Mesenchymal stem cell (in vitro differentiated cells and primary cell): Measurements from ENCODE around the gene HIRA.

Experiments used
- DNase-seq: peaks from one replicate; pipeline ENCODE4 v3.0.0-alpha.2; 2013
- H2AFZ ChIP-seq: one replicate; pipeline ENCODE4 v1.6.1; 2013; ENCODE audit warnings: low read depth, mild to moderate bottlenecking, control low read depth, inconsistent platforms, low read length, moderate library complexity
- H2AK5ac ChIP-seq: 2 replicates; pipeline ENCODE4 v1.6.1; 2013; ENCODE audit warnings: low read length, moderate library complexity, mild to moderate bottlenecking, inconsistent platforms; ENCODE audit not compliant: severe bottlenecking
- H2BK120ac ChIP-seq: one replicate; pipeline ENCODE4 v1.6.1; 2013; ENCODE audit warnings: low read depth, mild to moderate bottlenecking, inconsistent platforms, low read length, moderate library complexity
- H2BK12ac ChIP-seq, 2 experiments: one replicate each; pipeline ENCODE4 v1.6.1; 2013; ENCODE audit warnings: inconsistent platforms in 2 of 2, low read length in 2 of 2, mild to moderate bottlenecking in 2 of 2, moderate library complexity in 2 of 2, control low read depth in 1 of 2
- H2BK15ac ChIP-seq: one replicate; pipeline ENCODE4 v1.6.1; 2013; ENCODE audit warnings: mild to moderate bottlenecking, low read depth, inconsistent platforms; ENCODE audit not compliant: poor library complexity, severe bottlenecking
- H2BK5ac ChIP-seq: 2 replicates; pipeline ENCODE4 v1.6.1; 2013; ENCODE audit warnings: low read depth, mild to moderate bottlenecking, low read length, control low read depth, inconsistent platforms; ENCODE audit not compliant: poor library complexity, severe bottlenecking
- H3K14ac ChIP-seq, 2 experiments: one replicate each; pipeline ENCODE4 v1.6.1; 2013; ENCODE audit warnings: inconsistent platforms in 2 of 2, low read length in 2 of 2, control low read depth in 1 of 2, mild to moderate bottlenecking in 1 of 2, moderate library complexity in 1 of 2
- H3K18ac ChIP-seq, 2 experiments: one replicate each; pipeline ENCODE4 v1.6.1; 2013; ENCODE audit warnings: inconsistent platforms in 2 of 2, low read length in 2 of 2, control low read depth in 1 of 2, low read depth in 1 of 2, mild to moderate bottlenecking in 1 of 2
- H3K23ac ChIP-seq, 2 experiments: one replicate each; pipeline ENCODE4 v1.6.1; 2013; ENCODE audit warnings: inconsistent platforms in 2 of 2, low read length in 2 of 2, mild to moderate bottlenecking in 2 of 2, moderate library complexity in 2 of 2, control low read depth in 1 of 2
- H3K27ac ChIP-seq: 2 replicates; pipeline ENCODE4 v1.5.1; 2013; ENCODE audit warnings: mild to moderate bottlenecking, moderate library complexity, low read length, control low read depth, inconsistent platforms; ENCODE audit not compliant: poor library complexity, severe bottlenecking
- H3K27me3 ChIP-seq, 2 experiments: 2 replicates each; pipeline versions ENCODE4 v1.6.1 to v1.7.0; 2013; ENCODE audit warnings: low read length in 2 of 2, mild to moderate bottlenecking in 2 of 2, moderate library complexity in 2 of 2, control low read depth in 1 of 2, inconsistent platforms in 1 of 2; ENCODE audit not compliant: control insufficient read depth in 1 of 2, insufficient read depth in 1 of 2
- H3K36me3 ChIP-seq, 2 experiments: 2 replicates each; pipeline versions ENCODE4 v1.6.1 to v1.7.0; 2013; ENCODE audit warnings: low read length in 2 of 2, control low read depth in 1 of 2, inconsistent platforms in 1 of 2, low read depth in 1 of 2, mild to moderate bottlenecking in 1 of 2; ENCODE audit not compliant: insufficient read depth in 2 of 2, control insufficient read depth in 1 of 2
- H3K4ac ChIP-seq, 2 experiments: one replicate each; pipeline ENCODE4 v1.6.1; 2013; ENCODE audit warnings: inconsistent platforms in 2 of 2, low read length in 2 of 2, mild to moderate bottlenecking in 2 of 2, moderate library complexity in 2 of 2, control low read depth in 1 of 2, low read depth in 1 of 2
- H3K4me1 ChIP-seq: 2 replicates; pipeline ENCODE4 v1.6.1; 2013; ENCODE audit warnings: low read depth, low read length, control low read depth; ENCODE audit not compliant: control insufficient read depth, insufficient read depth
- H3K4me2 ChIP-seq: 2 replicates; pipeline ENCODE4 v1.6.1; 2013; ENCODE audit warnings: low read length, mild to moderate bottlenecking, inconsistent platforms; ENCODE audit not compliant: poor library complexity, severe bottlenecking
- H3K4me3 ChIP-seq, 2 experiments: 2 replicates each; pipeline versions ENCODE4 v1.5.1 to v1.7.0; 2013; ENCODE audit warnings: low read length in 2 of 2, mild to moderate bottlenecking in 2 of 2, control low read depth in 1 of 2, low read depth in 1 of 2; ENCODE audit not compliant: insufficient read depth in 1 of 2
- H3K79me1 ChIP-seq: replicated peaks from 2 replicates; pipeline ENCODE4 v1.6.1; 2013; ENCODE audit warnings: mild to moderate bottlenecking, control low read depth, low read length, inconsistent platforms; ENCODE audit not compliant: poor library complexity, severe bottlenecking
- H3K9ac ChIP-seq: 2 replicates; pipeline ENCODE4 v1.7.0; 2013; ENCODE audit warnings: mild to moderate bottlenecking, low read length, moderate library complexity
- H3K9me3 ChIP-seq: 2 replicates; pipeline ENCODE4 v1.7.0; 2013; ENCODE audit warnings: mild to moderate bottlenecking, low read length; ENCODE audit not compliant: control insufficient read depth
- H4K8ac ChIP-seq: one replicate; pipeline ENCODE4 v1.6.1; 2013; ENCODE audit warnings: inconsistent platforms, mild to moderate bottlenecking, low read length, moderate library complexity
- H4K91ac ChIP-seq: one replicate; pipeline ENCODE4 v1.6.1; 2013; ENCODE audit warnings: mild to moderate bottlenecking, low read length, inconsistent platforms
- WGBS: methylation state at CpG from one replicate; pipeline ENCODE4 v1.1.7; 2013; ENCODE audit warnings: mixed read lengths; 5-methylcytosine and 5-hydroxymethylcytosine counted together

Gene HIRA

DNA sequence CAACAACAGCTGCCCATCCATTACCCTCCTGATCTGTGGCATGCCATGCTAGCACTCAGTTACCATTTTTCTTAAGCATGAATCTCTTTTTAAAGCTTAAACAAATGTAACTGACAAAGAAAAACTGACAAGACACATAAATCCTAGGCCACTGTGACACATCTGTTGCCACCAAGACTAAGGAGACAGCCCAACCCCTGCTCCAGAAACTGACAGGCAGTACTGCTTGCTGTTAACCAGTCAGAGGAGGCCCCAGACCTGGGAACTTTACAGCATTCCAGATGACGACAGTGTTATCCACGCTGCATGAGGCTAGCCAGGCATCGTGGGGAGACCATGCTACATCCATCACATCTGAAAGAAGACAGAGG is 33.8 kb downstream of the HIRA start:
- no peaks in the 10 kb centered on the region for H3K4me1 ChIP-seq
- H2AFZ ChIP-seq = no peak overlapping the region
- H3K14ac ChIP-seq = no peak overlapping the region
- H2BK120ac ChIP-seq = no peak overlapping the region
- no peak overlapping the region for H4K8ac ChIP-seq
- H3K36me3 ChIP-seq = peaks cover 62 to 88% of the 10 kb centered on the region in 2 experiments
- WGBS = 94% methylated on average over 3 of the region's 3 CpGs
- H3K9me3 ChIP-seq = no peaks in the 10 kb centered on the region
- H2BK12ac ChIP-seq = no peak overlapping the region
- H3K27ac ChIP-seq = no peak overlapping the region
- no peak overlapping the region for H3K23ac ChIP-seq
- H2BK15ac ChIP-seq = no peak overlapping the region
- H3K79me1 ChIP-seq = peaks cover 18% of the 10 kb centered on the region
- no peak overlapping the region for H3K18ac ChIP-seq
- H2AK5ac ChIP-seq = no peak overlapping the region
- H3K27me3 ChIP-seq = no peaks in the 10 kb centered on the region
- H3K9ac ChIP-seq = no peak overlapping the region
- no peak overlapping the region for H4K91ac ChIP-seq
- no peak overlapping the region for H3K4ac ChIP-seq
- no peak overlapping the region for H3K4me3 ChIP-seq
- DNase-seq = no peak
- no peak overlapping the region for H3K4me2 ChIP-seq
- H2BK5ac ChIP-seq = no peak overlapping the region

DNA sequence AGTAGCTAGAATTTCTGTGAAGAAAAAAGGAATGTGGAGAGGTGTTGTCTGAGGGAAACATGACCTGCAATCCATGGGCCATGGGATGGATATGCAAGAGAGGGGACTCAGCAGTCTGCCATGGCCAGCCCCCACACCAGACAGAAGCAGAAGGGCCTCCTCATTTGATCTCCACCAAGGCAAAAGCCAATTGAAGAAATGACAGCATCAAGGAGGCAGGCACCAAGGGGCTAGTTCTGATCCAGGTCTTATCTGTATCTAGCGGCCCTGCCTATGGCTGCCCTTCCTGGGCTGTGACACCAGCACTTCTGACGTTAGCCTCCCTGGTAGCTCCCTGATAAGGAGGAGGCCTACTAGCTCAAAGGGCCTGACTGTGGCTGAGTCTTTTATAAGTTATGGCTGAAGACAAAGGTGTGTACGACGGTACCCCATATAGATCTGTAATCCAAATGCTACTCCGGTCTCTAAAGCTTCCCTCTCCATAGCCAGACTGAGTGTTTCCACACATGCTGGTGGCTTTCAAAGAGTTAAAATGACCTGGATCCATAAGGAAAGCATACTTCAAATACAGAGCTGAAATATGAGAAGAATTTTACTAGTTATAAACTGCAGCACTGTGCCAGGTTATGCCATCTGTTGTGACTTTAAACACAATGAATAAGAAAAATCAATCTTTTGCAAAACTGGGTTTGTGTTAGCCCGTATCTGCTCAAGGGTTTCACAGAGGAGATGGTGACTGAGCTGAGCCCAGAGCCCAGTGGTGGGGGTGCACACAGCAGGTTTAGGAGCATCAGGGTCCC is 34.4 kb downstream of the HIRA start:
- Histone ChIP-seq H2BK5ac (no peak overlapping the region), H3K27ac (no peak overlapping the region), H3K36me3 (peaks cover 68 to 92% of the 10 kb centered on the region in 2 experiments), H4K8ac (no peak overlapping the region), H3K9me3 (no peaks in the 10 kb centered on the region), H2BK15ac (no peak overlapping the region), H3K27me3 (no peaks in the 10 kb centered on the region), H4K91ac (no peak overlapping the region), H3K4ac (no peak overlapping the region), H3K9ac (no peak overlapping the region), H3K18ac (no peak overlapping the region), H3K4me3 (no peak overlapping the region), H3K4me1 (no peaks in the 10 kb centered on the region), H2AFZ (no peak overlapping the region), H3K23ac (no peak overlapping the region), H2BK120ac (no peak overlapping the region), H3K79me1 (peaks cover 22% of the 10 kb centered on the region), H3K4me2 (no peak overlapping the region), H2AK5ac (no peak overlapping the region), H2BK12ac (no peak overlapping the region), H3K14ac (no peak overlapping the region)
- WGBS = 95% methylated on average over 6 of the region's 6 CpGs
- DNase-seq = no peak

DNA sequence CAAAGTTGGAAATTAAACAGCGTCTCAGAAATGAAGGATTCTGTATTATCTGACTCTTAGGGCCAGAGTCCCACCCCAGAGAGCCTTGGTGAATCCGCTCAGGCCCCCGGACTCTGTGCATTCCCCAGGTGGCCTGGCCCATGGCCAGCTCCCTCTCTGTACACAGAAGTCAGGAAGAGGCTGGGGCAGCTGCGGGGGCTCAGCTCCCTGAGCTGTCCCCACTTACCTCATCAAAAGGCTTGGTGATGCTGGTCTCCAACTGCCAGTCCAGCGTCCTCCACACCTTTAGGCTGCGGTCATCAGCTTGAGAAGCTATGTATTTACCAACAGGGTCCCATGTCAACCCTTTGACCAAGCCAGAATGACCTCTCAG is 35.0 kb downstream of the HIRA start:
- H3K27ac ChIP-seq = no peak overlapping the region
- no peak overlapping the region for H2BK12ac ChIP-seq
- no peak overlapping the region for H4K91ac ChIP-seq
- no peak overlapping the region for H3K23ac ChIP-seq
- no peak overlapping the region for H2AK5ac ChIP-seq
- peaks cover 19% of the 10 kb centered on the region for H3K79me1 ChIP-seq
- no peak overlapping the region for H3K9ac ChIP-seq
- no peaks in the 10 kb centered on the region for H3K9me3 ChIP-seq
- DNase-seq = no peak
- no peak overlapping the region for H3K14ac ChIP-seq
- no peak overlapping the region for H2BK120ac ChIP-seq
- no peak overlapping the region for H3K4me3 ChIP-seq
- peaks cover 71 to 92% of the 10 kb centered on the region in 2 experiments for H3K36me3 ChIP-seq
- H2AFZ ChIP-seq = no peak overlapping the region
- no peak overlapping the region for H4K8ac ChIP-seq
- H2BK5ac ChIP-seq = no peak overlapping the region
- H3K27me3 ChIP-seq = no peaks in the 10 kb centered on the region
- no peaks in the 10 kb centered on the region for H3K4me1 ChIP-seq
- H3K18ac ChIP-seq = no peak overlapping the region
- 100% methylated on average over 6 of the region's 6 CpGs for WGBS
- no peak overlapping the region for H3K4ac ChIP-seq
- no peak overlapping the region for H2BK15ac ChIP-seq
- H3K4me2 ChIP-seq = no peak overlapping the region

DNA sequence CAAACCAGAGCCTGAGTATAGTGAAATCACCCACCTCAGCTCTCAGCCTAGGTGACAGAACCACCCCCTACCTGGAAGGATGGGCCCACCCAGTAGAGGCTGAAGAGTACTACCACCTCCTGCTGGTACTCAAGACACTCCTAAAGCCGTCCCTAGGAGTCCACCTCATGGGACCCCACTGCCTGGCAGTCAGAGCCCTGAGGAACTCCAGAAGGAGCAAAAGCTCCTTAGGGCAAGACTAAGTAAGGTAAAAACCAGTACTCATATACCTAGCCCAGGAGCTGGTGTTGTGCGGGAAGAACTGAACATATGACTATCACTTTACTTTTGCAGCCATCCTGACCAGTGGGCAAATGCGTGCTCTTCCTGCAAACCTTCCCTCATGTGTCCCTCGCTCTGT is 36.3 kb downstream of the HIRA start:
- Histone ChIP-seq H3K4me2 (no peak overlapping the region), H3K4me3 (no peak overlapping the region), H3K27me3 (no peaks in the 10 kb centered on the region), H4K8ac (no peak overlapping the region), H3K36me3 (peaks cover 70 to 89% of the 10 kb centered on the region in 2 experiments), H4K91ac (no peak overlapping the region), H3K23ac (no peak overlapping the region), H3K27ac (no peak overlapping the region), H3K9me3 (no peaks in the 10 kb centered on the region), H3K9ac (no peak overlapping the region), H3K14ac (no peak overlapping the region), H3K79me1 (peaks cover 15% of the 10 kb centered on the region), H2BK5ac (no peak overlapping the region), H2AK5ac (no peak overlapping the region), H2BK12ac (no peak overlapping the region), H2AFZ (no peak overlapping the region), H2BK120ac (no peak overlapping the region), H3K18ac (no peak overlapping the region), H2BK15ac (no peak overlapping the region), H3K4me1 (no peaks in the 10 kb centered on the region), H3K4ac (no peak overlapping the region)
- no peak for DNase-seq
- WGBS = 97% methylated on average over 4 of the region's 4 CpGs
